ENCODE data around the gene MIF4GD.

- no peak for TF ChIP-seq POLR2A (IDR thresholded peaks at IDR 0.05)
- TF ChIP-seq POLR2AphosphoS5 (IDR thresholded peaks at IDR 0.05): no peak
These were observed 3.9 kb downstream of the MIF4GD start for GRCh38 chr17:75267153-75267410.

Measured in prostate gland (tissue), 1 donor.